ENCODE measurements around the gene PLPPR2.
"Not testable (repeated sequence)": the region's sequence is repeated elsewhere in the genome, so short reads cannot be mapped to it uniquely, and the experiment has no call there.

The PLPPR2 gene

DNA sequence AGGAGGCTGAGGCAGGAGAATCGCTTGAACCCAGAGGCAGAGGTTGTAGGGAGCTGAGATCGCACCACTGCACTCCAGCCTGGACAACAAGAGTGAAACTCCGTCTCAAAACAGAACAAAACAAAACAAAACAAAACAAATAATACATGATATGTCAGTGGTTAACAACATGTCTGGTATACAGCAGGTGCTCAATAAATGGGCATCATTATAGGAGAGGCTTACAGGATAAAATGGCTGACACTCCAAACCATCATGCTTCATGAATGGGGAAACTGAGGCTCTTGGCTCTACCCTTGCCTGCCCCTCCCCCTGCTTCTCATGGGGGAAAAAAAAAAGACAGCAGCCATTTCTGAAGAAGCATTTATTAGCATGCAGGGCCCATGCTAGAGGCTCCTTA lies 12.8 kb upstream of the PLPPR2 start:
- no peak for DNase-seq

DNA sequence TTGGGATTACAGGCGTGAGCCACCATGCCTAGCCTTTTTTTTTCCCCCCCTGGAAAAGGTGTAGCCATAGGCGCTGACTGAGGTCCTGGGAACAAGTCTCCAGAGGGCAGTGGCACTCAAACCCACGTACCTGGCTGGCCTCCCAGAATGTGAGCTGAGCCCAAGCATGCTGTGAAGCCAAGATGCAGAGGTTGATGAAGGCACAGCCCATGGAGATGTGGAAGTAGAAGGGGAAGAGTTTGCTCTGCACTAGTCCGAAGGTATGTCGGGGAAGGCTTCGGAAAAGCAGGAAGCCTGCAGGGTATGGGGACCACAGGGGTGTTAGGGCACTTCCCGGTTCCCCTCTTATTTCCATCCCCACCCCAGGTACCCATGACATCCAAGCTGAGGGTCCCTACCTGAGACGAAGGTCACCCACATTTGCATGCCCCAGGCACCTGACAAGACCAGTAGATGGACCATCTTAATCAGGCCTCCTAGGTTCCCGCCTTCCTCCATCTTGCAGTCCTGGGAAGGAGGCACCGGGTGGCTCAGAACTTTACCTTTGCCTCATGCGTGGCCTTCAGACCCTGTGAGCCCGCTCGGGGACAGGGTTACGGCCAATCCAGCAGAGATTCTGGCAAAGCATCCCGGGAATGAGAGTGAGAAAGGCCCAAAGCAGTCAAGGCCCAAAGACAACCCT lies 10.0 kb upstream of the PLPPR2 start:
- no peak for DNase-seq

GRCh38 chr19:11346104-11346940 lies 8.9 kb upstream of the PLPPR2 start, which contains the start of the genes CCDC159 and TMEM205:
CCDC159 (plus strand) TSS chr19:11346519; CDS start chr19:11346607, 88 bp downstream.
TMEM205 (minus strand) TSS chr19:11346268; CDS start chr19:11345619, 649 bp downstream.
- peak; percentile 98 for DNase-seq

DNA sequence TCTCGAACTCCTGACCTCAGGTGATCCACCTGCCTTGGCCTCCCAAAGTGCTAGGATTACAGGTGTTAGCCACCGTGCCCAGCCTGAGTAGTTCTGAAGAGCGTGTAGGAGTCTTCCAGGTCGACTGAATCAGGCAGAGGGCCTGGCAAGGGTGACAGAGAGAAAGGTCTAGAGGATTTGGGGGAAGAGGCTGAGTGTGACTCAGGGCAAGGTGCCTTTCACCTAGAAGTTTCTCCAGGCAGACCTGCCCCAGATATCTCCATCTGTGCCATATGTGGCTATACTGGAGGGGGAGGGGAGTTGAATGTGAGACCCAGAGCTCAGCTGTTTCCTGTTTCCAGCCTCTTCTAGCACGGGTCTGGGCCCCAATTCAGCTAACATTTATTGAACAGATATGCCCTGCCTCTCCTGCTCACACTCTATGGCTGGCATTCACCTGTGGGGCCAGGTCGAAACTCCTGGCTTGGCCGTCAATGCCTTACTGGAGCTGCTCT lies 7.6 kb upstream of the PLPPR2 start:
- DNase-seq: no peak

GRCh38 chr19:11349171-11349570 lies 6.1 kb upstream of the PLPPR2 start:
- DNase-seq: no peak

- not testable (repeated sequence) for DNase-seq
Measured at GRCh38 chr19:11354102-11354501, 1.1 kb upstream of the PLPPR2 start.

- DNase-seq: no peak
Measured at GRCh38 chr19:11356074-11356397, 804 bp downstream of the PLPPR2 start.

GRCh38 chr19:11356676-11357550 lies 1.7 kb downstream of the PLPPR2 start:
- DNase-seq: no peak

DNA sequence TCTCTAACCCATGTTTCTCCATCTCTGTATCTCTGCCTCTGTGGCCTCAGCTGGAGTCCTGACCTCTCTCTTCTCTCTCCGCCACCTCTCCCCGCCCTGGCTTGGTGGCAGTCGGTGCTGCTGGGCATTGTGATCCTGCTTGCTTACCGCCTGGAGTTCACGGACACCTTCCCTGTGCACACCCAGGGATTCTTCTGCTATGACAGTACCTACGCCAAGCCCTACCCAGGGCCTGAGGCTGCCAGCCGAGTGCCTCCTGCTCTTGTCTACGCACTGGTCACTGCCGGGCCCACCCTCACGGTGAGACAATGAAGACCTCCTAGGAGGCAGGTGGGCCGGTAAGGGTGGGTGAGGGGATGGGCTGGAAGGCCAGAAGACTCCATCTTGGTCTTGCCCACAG lies 4.2 kb downstream of the PLPPR2 start:
- DNase-seq: no peak

DNA sequence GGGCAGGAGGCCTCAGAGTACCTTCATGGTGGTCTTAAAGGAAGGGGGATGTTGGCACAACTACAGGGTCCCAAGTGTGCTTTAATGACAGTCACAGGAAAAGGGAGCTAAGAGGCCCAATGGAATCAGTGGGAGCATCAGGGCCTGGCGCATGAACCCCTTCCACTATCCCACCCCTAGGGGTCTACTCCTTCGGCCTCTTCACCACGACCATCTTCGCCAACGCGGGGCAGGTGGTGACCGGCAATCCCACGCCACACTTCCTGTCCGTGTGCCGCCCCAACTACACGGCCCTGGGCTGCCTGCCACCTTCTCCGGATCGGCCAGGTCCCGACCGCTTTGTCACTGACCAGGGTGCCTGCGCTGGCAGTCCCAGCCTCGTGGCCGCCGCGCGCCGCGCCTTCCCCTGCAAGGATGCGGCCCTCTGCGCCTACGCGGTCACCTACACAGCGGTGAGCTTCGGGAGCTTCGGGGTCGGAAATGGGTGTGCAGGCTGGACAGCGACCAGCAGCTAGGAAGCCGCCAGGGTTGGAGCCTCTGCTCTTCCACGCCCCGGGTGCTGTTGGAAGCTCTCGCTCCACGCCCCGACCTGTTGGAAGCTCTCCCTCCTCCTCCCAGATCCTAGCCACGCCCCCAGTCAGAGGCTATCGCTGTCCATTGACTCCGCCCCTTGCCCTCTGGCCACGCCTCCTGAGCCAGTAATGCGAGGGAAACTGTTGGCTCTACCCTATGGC lies 6.0 kb downstream of the PLPPR2 start:
- no peak for DNase-seq

DNA sequence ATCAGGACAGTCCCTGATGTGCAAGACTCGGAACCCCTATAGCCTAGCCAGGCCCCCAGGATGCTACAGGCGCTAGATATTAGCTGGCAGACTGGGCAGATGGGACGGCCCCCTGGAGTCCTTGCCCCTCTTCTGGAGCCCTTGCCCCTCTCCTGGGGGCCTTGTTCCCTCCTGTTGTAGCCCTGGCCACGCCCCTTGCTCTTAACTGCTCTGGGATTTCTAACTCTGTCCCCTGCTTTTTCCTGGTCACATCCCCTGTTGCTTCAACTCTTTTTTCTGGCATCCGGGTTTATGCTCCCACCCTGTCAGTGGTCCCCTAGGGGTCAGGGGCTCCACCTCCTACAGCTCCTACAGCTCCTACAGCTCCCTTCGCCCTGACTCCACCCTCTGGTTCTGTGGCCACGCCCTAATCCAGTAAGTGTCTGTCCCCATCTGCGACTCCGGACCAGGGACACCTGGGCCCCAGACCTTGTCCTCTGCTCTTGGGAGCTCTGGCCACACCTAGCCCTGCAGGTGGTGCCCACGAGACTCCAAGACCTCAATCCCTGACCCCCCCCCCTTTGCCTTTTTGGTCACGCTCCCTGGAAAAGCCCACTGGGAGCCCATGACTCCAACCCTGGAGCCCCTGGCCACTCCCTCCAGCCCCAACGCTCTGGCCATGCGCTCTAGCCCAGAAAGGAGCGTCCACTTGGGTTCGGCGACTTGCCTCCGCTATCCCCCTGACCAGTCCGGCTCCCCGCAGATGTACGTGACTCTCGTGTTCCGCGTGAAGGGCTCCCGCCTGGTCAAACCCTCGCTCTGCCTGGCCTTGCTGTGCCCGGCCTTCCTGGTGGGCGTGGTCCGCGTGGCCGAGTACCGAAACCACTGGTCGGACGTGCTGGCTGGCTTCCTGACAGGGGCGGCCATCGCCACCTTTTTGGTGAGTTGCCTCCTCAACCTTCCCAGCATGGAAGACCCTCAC lies 6.8 kb downstream of the PLPPR2 start:
- no peak for DNase-seq

- DNase-seq: no peak
Measured at GRCh38 chr19:11363881-11364280, 8.6 kb downstream of the PLPPR2 start.

- no peak for DNase-seq
Measured at GRCh38 chr19:11364296-11364904, 9.2 kb downstream of the PLPPR2 start.

DNA sequence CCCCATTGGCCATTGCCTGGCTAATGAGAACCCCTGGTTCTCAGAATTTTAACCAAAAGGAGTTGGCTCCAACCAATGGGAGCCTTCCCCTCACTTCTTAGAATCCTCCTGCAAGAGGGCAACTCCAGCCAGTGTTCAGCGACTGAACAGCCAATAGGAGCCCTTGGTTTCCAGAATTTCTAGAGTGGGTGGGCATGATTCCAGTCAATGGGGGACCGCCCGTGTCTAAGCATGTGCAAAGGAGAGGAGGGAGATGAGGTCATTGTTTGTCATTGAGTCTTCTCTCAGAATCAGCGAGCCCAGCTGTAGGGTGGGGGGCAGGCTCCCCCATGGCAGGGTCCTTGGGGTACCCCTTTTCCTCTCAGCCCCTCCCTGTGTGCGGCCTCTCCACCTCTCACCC lies 9.7 kb downstream of the PLPPR2 start:
- no peak for DNase-seq

- no peak for DNase-seq
Measured at GRCh38 chr19:11365557-11366117, 10.4 kb downstream of the PLPPR2 start.

GRCh38 chr19:11367528-11367927 lies 12.3 kb downstream of the PLPPR2 start:
- DNase-seq: no peak

DNA sequence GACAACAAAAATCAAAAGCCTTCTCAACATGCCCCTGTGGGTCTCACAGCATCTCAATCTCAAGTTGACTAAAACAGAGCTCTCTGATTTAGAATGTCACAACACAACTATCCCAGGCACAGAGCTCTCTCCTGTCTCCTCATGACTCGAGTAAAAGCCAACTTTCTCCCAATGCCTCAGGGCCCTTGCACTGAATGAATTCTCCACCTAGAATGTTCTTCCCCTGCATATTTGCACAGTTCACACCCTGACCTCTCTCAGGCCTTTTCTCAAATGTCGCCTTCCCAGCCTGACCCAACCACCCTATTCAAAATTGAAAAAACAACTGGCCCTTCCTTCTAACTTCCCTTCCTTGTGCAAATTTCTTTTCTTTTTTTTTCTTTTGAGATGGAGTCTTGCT lies 15.5 kb downstream of the PLPPR2 start:
- no peak for DNase-seq

DNA sequence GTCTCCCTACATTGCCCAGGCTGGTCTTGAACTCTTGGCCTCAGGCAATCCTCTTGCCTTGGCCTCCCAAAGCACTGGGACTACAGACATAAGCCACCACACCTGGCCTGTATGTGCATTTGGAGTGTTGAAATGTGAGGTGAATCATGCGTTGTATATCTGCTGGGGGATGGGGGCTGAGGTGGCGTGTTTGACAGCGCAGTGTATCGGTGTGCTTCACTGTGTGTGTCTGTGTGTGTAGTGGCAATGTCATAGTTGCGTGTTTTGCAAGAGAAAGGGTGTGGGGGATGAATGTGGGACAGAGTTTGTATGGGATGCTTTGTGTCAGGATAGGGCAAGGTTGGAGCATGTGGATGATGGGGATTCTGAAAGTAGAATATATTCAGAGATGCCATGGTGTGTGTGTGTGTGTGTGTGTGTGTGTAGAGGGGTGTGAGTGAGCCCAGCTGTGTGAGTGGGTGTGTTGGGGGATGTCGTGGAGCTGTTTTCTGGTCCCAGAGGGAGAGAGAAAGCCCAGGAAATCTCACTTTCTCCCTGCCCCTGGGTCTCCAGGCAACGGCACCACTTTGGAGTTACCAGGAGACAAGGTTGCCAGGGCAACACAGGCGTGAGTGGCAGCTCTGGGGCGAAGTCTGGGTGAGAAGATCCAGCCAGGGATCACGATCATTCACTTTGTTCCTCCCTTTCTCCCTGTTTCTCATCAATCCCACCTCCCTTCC lies 18.1 kb downstream of the PLPPR2 start:
- peak; percentile 32 for DNase-seq

DNA sequence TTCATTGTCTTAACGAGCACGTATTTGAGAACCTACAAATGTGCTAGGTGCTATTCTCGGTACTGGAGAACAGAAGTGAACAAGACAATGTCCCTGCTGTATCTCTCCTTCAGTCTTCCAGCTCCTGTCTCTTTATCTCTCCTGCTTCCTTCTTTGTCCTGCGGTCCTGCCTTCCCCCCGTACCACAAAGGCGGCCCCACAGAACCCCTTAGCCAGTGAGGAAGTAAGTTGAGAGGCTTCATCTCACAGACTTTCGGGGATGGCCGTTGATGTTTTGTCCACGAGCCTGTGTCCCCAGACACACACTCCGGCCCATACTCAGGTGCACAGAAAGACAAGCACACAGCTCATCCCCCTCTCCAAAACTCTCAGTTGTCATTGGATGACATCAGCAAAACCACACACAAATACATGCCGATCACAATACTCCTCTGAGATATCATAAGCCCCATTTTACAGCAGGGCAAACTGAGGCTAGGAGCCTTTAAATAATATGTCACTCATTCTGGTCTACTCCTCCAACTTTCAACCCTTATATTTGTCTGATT lies 18.7 kb downstream of the PLPPR2 start:
- no peak for DNase-seq

Measured in NCI-H1048 (cell line).